K562 (cell line): ENCODE results near the gene ZNF644. TPM values are rescaled to one million over a fixed set of nuclear protein-coding genes. Genes with fewer than 3 reads are reported as not detected.

Source experiments
- ATAC-seq: fragments of 200-7000 bp; cut with Tn5 transposase; 3 replicates; pipeline ENCODE4 v1.9.1; 2020; ENCODE audit warnings: moderate library complexity
- BruUV-seq: library from RNA; stranded (reverse); fragments of 400-500 nt; replicated peaks from 2 replicates; lab custom pipeline; 2021; lab: Mats Ljungman, UMichigan
- CTCF ChIA-PET: fragments of 300-600 bp; formaldehyde crosslinking; extraction: SDS; loops from one replicate; lab custom pipeline; 2021; ENCODE audit warnings: low intra/inter-chr PET ratio; lab: Yijun Ruan, JAX
- POLR2A ChIA-PET: fragments of 300-600, 350-650 bp; sonication (Branson Sonifier 250); formaldehyde crosslinking; extraction: SDS; loops from one replicate; lab custom pipeline; 2021; ENCODE audit warnings: antibody characterized with exemption, inconsistent platforms; lab: Yijun Ruan, JAX
- DNase-seq, 4 experiments: peaks; one replicate each; pipeline versions ENCODE4 v3.0.0 to v3.0.0-alpha.2; 2011 to 2018; ENCODE audit warnings: low spot score in 3 of 4, mixed read lengths in 3 of 4; ENCODE audit errors: extremely low read depth in 1 of 4
- FAIRE-seq: peaks from 2 replicates; lab custom pipeline; 2011; peaks lifted over from hg19 to GRCh38; lab: Jason Lieb, UNC
- H2AFZ ChIP-seq: 2 replicates; pipeline ENCODE4 v1.6.0; 2011; ENCODE audit warnings: low read depth, low read length, control low read depth, inconsistent platforms
- H3K27ac ChIP-seq: fragments of 200-600 bp; 3 replicates; pipeline ENCODE4 v1.8.0; 2011; ENCODE audit warnings: low read depth, mild to moderate bottlenecking, control low read depth, inconsistent platforms, low read length, moderate library complexity, mixed read lengths; ENCODE audit errors: extremely low read depth
- H3K27me3 ChIP-seq, 2 experiments: fragments of 300-600 bp in 1 of 2; 2 replicates in 1 of 2; 3 replicates in 1 of 2; pipeline versions ENCODE4 v1.6.0 to v1.8.0; 2011; ENCODE audit warnings: inconsistent platforms in 2 of 2, low read length in 2 of 2, mild to moderate bottlenecking in 1 of 2, mixed read lengths in 1 of 2, moderate library complexity in 1 of 2; ENCODE audit not compliant: control insufficient read depth in 2 of 2, insufficient read depth in 2 of 2
- H3K36me3 ChIP-seq: fragments of 300-600 bp; 3 replicates; pipeline ENCODE4 v1.8.0; 2011; ENCODE audit warnings: mild to moderate bottlenecking, low read length, inconsistent platforms; ENCODE audit not compliant: control insufficient read depth, insufficient read depth
- H3K4me1 ChIP-seq, 2 experiments: fragments of 200-600 bp in 1 of 2; replicated peaks in 1 of 2; 2 replicates in 1 of 2; 3 replicates in 1 of 2; pipeline versions ENCODE4 v1.5.1 to v1.8.0; 2011; ENCODE audit warnings: inconsistent platforms in 2 of 2, low read length in 2 of 2, mild to moderate bottlenecking in 1 of 2, mixed read lengths in 1 of 2, moderate library complexity in 1 of 2; ENCODE audit not compliant: control insufficient read depth in 2 of 2, insufficient read depth in 2 of 2
- H3K4me2 ChIP-seq: 2 replicates; pipeline ENCODE4 v1.6.1; 2011; ENCODE audit warnings: low read length, control low read depth, inconsistent platforms, mixed read lengths; ENCODE audit not compliant: insufficient read depth
- H3K4me3 ChIP-seq: fragments of 200-600 bp; sonication (generic), shearing (Covaris generic); 2 replicates; pipeline ENCODE4 v1.5.1; 2016; ENCODE audit warnings: control low read depth, inconsistent platforms
- H3K79me2 ChIP-seq: fragments of 200-600 bp; 3 replicates; pipeline ENCODE4 v1.8.0; 2011; ENCODE audit warnings: low read length, inconsistent platforms; ENCODE audit not compliant: control insufficient read depth, insufficient read depth
- H3K9ac ChIP-seq, 2 experiments: 2 replicates each; pipeline versions ENCODE4 v1.6.0 to v1.6.1; 2011; ENCODE audit warnings: low read depth in 2 of 2, low read length in 2 of 2, control low read depth in 1 of 2, inconsistent platforms in 1 of 2, mild to moderate bottlenecking in 1 of 2, mixed read lengths in 1 of 2; ENCODE audit not compliant: insufficient read depth in 1 of 2
- H3K9me1 ChIP-seq: one replicate; pipeline ENCODE4 v1.6.0; 2011; ENCODE audit warnings: inconsistent platforms, mild to moderate bottlenecking, low read length, moderate library complexity; ENCODE audit not compliant: control insufficient read depth, insufficient read depth
- H3K9me3 ChIP-seq: replicated peaks from 2 replicates; pipeline ENCODE4 v1.5.1; 2011; ENCODE audit warnings: low read depth, low read length, inconsistent platforms; ENCODE audit not compliant: control insufficient read depth, insufficient read depth
- H4K20me1 ChIP-seq: replicated peaks from 2 replicates; pipeline ENCODE4 v1.6.1; 2011; ENCODE audit warnings: low read length, inconsistent platforms, mixed read lengths; ENCODE audit not compliant: control insufficient read depth, insufficient read depth
- CTCF ChIP-seq, 3 experiments: IDR thresholded peaks in 2 of 3; conservative IDR thresholded peaks in 1 of 3; 2 replicates each; pipeline ENCODE4 v1.5.1; 2011 to 2012; ENCODE audit warnings: low read length in 3 of 3, mild to moderate bottlenecking in 3 of 3, control low read depth in 2 of 3, improper control_type of control experiment in 1 of 3, inconsistent platforms in 1 of 3, low read depth in 1 of 3, mixed read lengths in 1 of 3, moderate library complexity in 1 of 3; ENCODE audit not compliant: insufficient read depth in 2 of 3
- HMG20A ChIP-seq: fragments of 450-650 bp; formaldehyde crosslinking; conservative IDR thresholded peaks from 2 replicates; pipeline ENCODE4 v1.4.0; 2020; ENCODE audit warnings: mild to moderate bottlenecking, mixed read lengths
- MAFK ChIP-seq: IDR thresholded peaks from 2 replicates; pipeline ENCODE4 v1.6.1; 2011; ENCODE audit warnings: low read length, improper control_type of control experiment
- ZBED1 ChIP-seq: IDR thresholded peaks from 2 replicates; pipeline ENCODE4 v1.6.1; 2014
- ZBTB49 ChIP-seq: sonication (generic); formaldehyde crosslinking; IDR thresholded peaks from 2 replicates; pipeline ENCODE4 v1.8.0; 2022; ENCODE audit warnings: missing genetic modification reagents, mild to moderate bottlenecking, borderline replicate concordance
- ZNF444 ChIP-seq: fragments of 250-450 bp; sonication (Bioruptor Pico); IDR thresholded peaks from 2 replicates; pipeline ENCODE4 v1.4.0; 2020; ENCODE audit warnings: mild to moderate bottlenecking, moderate library complexity
- WGBS: fragments of 100-300 bp; shearing (Covaris generic); methylation state at CpG from one replicate; pipeline ENCODE4 v1.1.6; 2016; ENCODE audit warnings: low coverage, mixed read lengths; ENCODE audit not compliant: insufficient coverage; ENCODE audit errors: missing lambda C conversion rate; 5-methylcytosine and 5-hydroxymethylcytosine counted together
- in situ Hi-C: fragments of 300-500 bp; cut with MboI; formaldehyde crosslinking; loops from 4 replicates; pipeline ENCODE4 v1.15.0; 2018; ENCODE audit warnings: inconsistent platforms, mixed read lengths
- intact Hi-C: fragments of 100-400 bp; cut with micrococcal nuclease; formaldehyde crosslinking; loops from 2 replicates; pipeline ENCODE4 v1.14.2; 2022
- polyA plus RNA-seq, 8 experiments: library from polyadenylated mRNA; depleted of rRNA in 4 of 8; stranded (reverse) in 5 of 8; unstranded in 3 of 8; fragments of >200 nt; fragmentation: Nextera tagmentation in 2 of 8; fragmentation: Illumina TruSeq in 1 of 8; extraction: Ambion mirVana in 2 of 8; extraction: Trizol in 1 of 8; gene quantifications; 2 replicates each; pipeline versions ENCODE4 v1.2.1 to v1.2.3, GENCODE V29; 2011 to 2014; ENCODE audit warnings: inconsistent platforms in 1 of 8, missing spikeins in 1 of 8
- total RNA-seq, 7 experiments: library from RNA; depleted of rRNA in 6 of 7; stranded (reverse); fragments of >200 nt in 6 of 7; fragmentation: Illumina TruSeq in 2 of 7; extraction: Trizol in 2 of 7; gene quantifications; 2 replicates each; pipeline versions ENCODE4 v1.2.1 to v1.2.3, GENCODE V29; 2011 to 2021; ENCODE audit warnings: low replicate concordance in 1 of 7

The ZNF644 gene
- total and polyA plus RNA-seq, 9 of the 15 experiments (the other 6 are each of a cell fraction or from before 2014, with no cell fraction given), result 25.3 to 71.4 (median 39.6) TPM

GRCh38 chr1:91070298-91070697 lies 48.5 kb upstream of the ZNF644 start:
- 0% methylated on average over 3 of the region's 3 CpGs for WGBS
- Histone ChIP-seq H2AFZ (no peak overlapping the region), H3K9me1 (no peaks in the 10 kb centered on the region), H3K9ac (no peak overlapping the region), H3K4me3 (no peak overlapping the region), H3K79me2 (no peaks in the 10 kb centered on the region), H3K27ac (no peak overlapping the region), H4K20me1 (no peaks in the 10 kb centered on the region), H3K4me2 (no peak overlapping the region), H3K27me3 (peaks cover 2 to 3% of the 10 kb centered on the region in 2 experiments; a peak in 2 of 5 replicates), H3K4me1 (no peaks in the 10 kb centered on the region), H3K9me3 (no peaks in the 10 kb centered on the region), H3K36me3 (no peaks in the 10 kb centered on the region)
- no TSS peak for BruUV-seq
- TF ChIP-seq CTCF (IDR thresholded peaks at IDR 0.05 in 2 of 3, conservative IDR thresholded peaks at IDR 0.05 in 1 of 3; ENCODE audit: insufficient read depth in 2 of 3, low read depth in 1 of 3, low read length in 3 of 3) (no peak), ZBTB49 (no peak), MAFK (no peak), ZBED1 (no peak), HMG20A (no peak), ZNF444 (CRISPR knock-in tag) (no peak)
- ATAC-seq (no peak), FAIRE-seq (no peak), DNase-seq (no peak)
- ChIA-PET CTCF (no interaction called here), POLR2A (no interaction called here)
- in situ Hi-C loops, result no loop called here
- intact Hi-C loops, result no loop called here
